ENCODE measurements around the gene SLC6A6.

SLC6A6 gene

GRCh38 chr3:14477311-14477935 lies 75.0 kb downstream of the SLC6A6 start:
- H3K4me2 ChIP-seq (ENCODE audit: low read length): no peak overlapping the region
- H3K4me1 ChIP-seq (ENCODE audit: insufficient read depth, low read length, severe bottlenecking): no peaks in the 10 kb centered on the region
- H3K27ac ChIP-seq (ENCODE audit: low read depth, low read length, poor library complexity, severe bottlenecking): no peak overlapping the region
- no peaks in the 10 kb centered on the region for H3K9me2 ChIP-seq (ENCODE audit: low read depth, low read length)
- H3K4me3 ChIP-seq (ENCODE audit: low read depth, low read length, poor library complexity, severe bottlenecking): no peak overlapping the region
- TF ChIP-seq CTCF (IDR thresholded peaks at IDR 0.05; ENCODE audit: low read length) (no peak), EZH2 (IDR thresholded peaks at IDR 0.05; ENCODE audit: borderline replicate concordance, low read length) (no peak)
- no peaks in the 10 kb centered on the region for H4K20me1 ChIP-seq (ENCODE audit: insufficient read depth, low read length)
- H3K36me3 ChIP-seq (ENCODE audit: insufficient read depth, low read length): peaks cover 98% of the 10 kb centered on the region
- no peak overlapping the region for H2AFZ ChIP-seq (ENCODE audit: low read length)
- no peaks in the 10 kb centered on the region for H3K27me3 ChIP-seq (ENCODE audit: insufficient read depth, low read length)
- no peak overlapping the region for H3K9ac ChIP-seq (ENCODE audit: low read length)
- no peaks in the 10 kb centered on the region for H3K9me3 ChIP-seq (ENCODE audit: low read length)
- H3K79me2 ChIP-seq (ENCODE audit: insufficient read depth, low read length): no peaks in the 10 kb centered on the region
- H3F3A ChIP-seq (ENCODE audit: insufficient read depth, low read length): no peaks in the 10 kb centered on the region

- Histone ChIP-seq H3K9me3 (ENCODE audit: low read length) (no peaks in the 10 kb centered on the region), H3K4me2 (ENCODE audit: low read length) (no peak overlapping the region), H3K79me2 (ENCODE audit: insufficient read depth, low read length) (no peaks in the 10 kb centered on the region), H2AFZ (ENCODE audit: low read length) (no peak overlapping the region), H3K9me2 (ENCODE audit: low read depth, low read length) (no peaks in the 10 kb centered on the region), H3K36me3 (ENCODE audit: insufficient read depth, low read length) (peaks cover 95% of the 10 kb centered on the region), H4K20me1 (ENCODE audit: insufficient read depth, low read length) (no peaks in the 10 kb centered on the region), H3K27me3 (ENCODE audit: insufficient read depth, low read length) (no peaks in the 10 kb centered on the region), H3K27ac (ENCODE audit: low read depth, low read length, poor library complexity, severe bottlenecking) (no peak overlapping the region), H3K4me3 (ENCODE audit: low read depth, low read length, poor library complexity, severe bottlenecking) (no peak overlapping the region), H3K9ac (ENCODE audit: low read length) (no peak overlapping the region), H3F3A (ENCODE audit: insufficient read depth, low read length) (no peaks in the 10 kb centered on the region), H3K4me1 (ENCODE audit: insufficient read depth, low read length, severe bottlenecking) (no peaks in the 10 kb centered on the region)
- no peak for TF ChIP-seq EZH2 (IDR thresholded peaks at IDR 0.05; ENCODE audit: borderline replicate concordance, low read length)
Measured at GRCh38 chr3:14478956-14479550, 76.6 kb downstream of the SLC6A6 start.

GRCh38 chr3:14479591-14479990 lies 77.2 kb downstream of the SLC6A6 start:
- Histone ChIP-seq H3K4me2 (ENCODE audit: low read length) (no peak overlapping the region), H3K9ac (ENCODE audit: low read length) (no peak overlapping the region), H3K4me1 (ENCODE audit: insufficient read depth, low read length, severe bottlenecking) (no peaks in the 10 kb centered on the region), H3K9me3 (ENCODE audit: low read length) (no peaks in the 10 kb centered on the region), H4K20me1 (ENCODE audit: insufficient read depth, low read length) (no peaks in the 10 kb centered on the region), H3F3A (ENCODE audit: insufficient read depth, low read length) (no peaks in the 10 kb centered on the region), H3K36me3 (ENCODE audit: insufficient read depth, low read length) (peaks cover 93% of the 10 kb centered on the region), H3K27me3 (ENCODE audit: insufficient read depth, low read length) (no peaks in the 10 kb centered on the region), H2AFZ (ENCODE audit: low read length) (no peak overlapping the region), H3K79me2 (ENCODE audit: insufficient read depth, low read length) (no peaks in the 10 kb centered on the region), H3K27ac (ENCODE audit: low read depth, low read length, poor library complexity, severe bottlenecking) (no peak overlapping the region), H3K4me3 (ENCODE audit: low read depth, low read length, poor library complexity, severe bottlenecking) (no peak overlapping the region), H3K9me2 (ENCODE audit: low read depth, low read length) (no peaks in the 10 kb centered on the region)
- TF ChIP-seq EZH2 (IDR thresholded peaks at IDR 0.05; ENCODE audit: borderline replicate concordance, low read length) (no peak), CTCF (IDR thresholded peaks at IDR 0.05; ENCODE audit: low read length) (no peak)

Data from OCI-LY1 (cell line).